OCI-LY3 (cell line): ENCODE data around the gene TPRA1.
A peak's percentile ranks its signal among the peaks of the same experiment; 100 is the strongest.

Experiments used
- H2AFZ ChIP-seq: fragments of 200-600, 300-600 bp; shearing (Covaris generic); 2 replicates; pipeline ENCODE4 v1.6.0; 2014; ENCODE audit warnings: antibody characterized with exemption, low read depth, low read length
- H3K27ac ChIP-seq: fragments of 200-600, 300-600 bp; sonication (generic); 2 replicates; pipeline ENCODE4 v1.5.1; 2014; ENCODE audit warnings: mild to moderate bottlenecking, low read length, moderate library complexity, mixed read lengths
- H3K27me3 ChIP-seq: fragments of 200-600, 300-600 bp; sonication (generic); 2 replicates; pipeline ENCODE4 v1.6.1; 2014; ENCODE audit warnings: low read depth, low read length, mixed read lengths
- H3K36me3 ChIP-seq: fragments of 200-600, 300-600 bp; sonication (generic); replicated peaks from 2 replicates; pipeline ENCODE3; 2014; ENCODE audit warnings: low read depth, low read length, mixed read lengths
- H3K4me1 ChIP-seq: fragments of 300-600, 200-600 bp; sonication (generic); 2 replicates; pipeline ENCODE4 v1.6.1; 2014; ENCODE audit warnings: low read length, mixed read lengths
- H3K4me2 ChIP-seq: fragments of 200-600, 300-600 bp; sonication (generic); 2 replicates; pipeline ENCODE4 v1.6.1; 2014; ENCODE audit warnings: low read length, mixed read lengths
- H3K4me3 ChIP-seq: fragments of 300-600, 200-600 bp; sonication (generic); 2 replicates; pipeline ENCODE4 v1.5.1; 2014; ENCODE audit warnings: antibody characterized with exemption, mild to moderate bottlenecking, low read length, moderate library complexity
- H3K79me2 ChIP-seq: fragments of 300-600, 200-600 bp; shearing (Covaris generic); 2 replicates; pipeline ENCODE4 v1.6.1; 2014; ENCODE audit warnings: mild to moderate bottlenecking, low read length, mixed read lengths
- H3K9ac ChIP-seq: fragments of 300-600, 200-600 bp; shearing (Covaris generic); 2 replicates; pipeline ENCODE4 v1.6.0; 2014; ENCODE audit warnings: mild to moderate bottlenecking, low read length, moderate library complexity
- H3K9me3 ChIP-seq: fragments of 200-600, 300-600 bp; shearing (Covaris generic); 2 replicates; pipeline ENCODE4 v1.6.1; 2014; ENCODE audit warnings: low read length, mixed read lengths; ENCODE audit not compliant: insufficient read depth
- H4K20me1 ChIP-seq: fragments of 200-600, 300-600 bp; sonication (generic); 2 replicates; pipeline ENCODE4 v1.6.1; 2016; ENCODE audit warnings: low read length, mixed read lengths; ENCODE audit not compliant: insufficient read depth
- EZH2phosphoT487 ChIP-seq: fragments of 200-600 bp; shearing (Covaris generic); IDR thresholded peaks from 2 replicates; pipeline ENCODE4 v1.6.1; 2018; ENCODE audit warnings: antibody characterized with exemption, mixed run types, low read depth
- TF ChIP-seq, protein P1 (sequence below): fragments of 200-600, 300-600 bp; sonication (generic); IDR thresholded peaks from 2 replicates; pipeline ENCODE4 v1.5.1; 2014; ENCODE audit warnings: antibody characterized with exemption, low read length, low read depth

Gene TPRA1

DNA sequence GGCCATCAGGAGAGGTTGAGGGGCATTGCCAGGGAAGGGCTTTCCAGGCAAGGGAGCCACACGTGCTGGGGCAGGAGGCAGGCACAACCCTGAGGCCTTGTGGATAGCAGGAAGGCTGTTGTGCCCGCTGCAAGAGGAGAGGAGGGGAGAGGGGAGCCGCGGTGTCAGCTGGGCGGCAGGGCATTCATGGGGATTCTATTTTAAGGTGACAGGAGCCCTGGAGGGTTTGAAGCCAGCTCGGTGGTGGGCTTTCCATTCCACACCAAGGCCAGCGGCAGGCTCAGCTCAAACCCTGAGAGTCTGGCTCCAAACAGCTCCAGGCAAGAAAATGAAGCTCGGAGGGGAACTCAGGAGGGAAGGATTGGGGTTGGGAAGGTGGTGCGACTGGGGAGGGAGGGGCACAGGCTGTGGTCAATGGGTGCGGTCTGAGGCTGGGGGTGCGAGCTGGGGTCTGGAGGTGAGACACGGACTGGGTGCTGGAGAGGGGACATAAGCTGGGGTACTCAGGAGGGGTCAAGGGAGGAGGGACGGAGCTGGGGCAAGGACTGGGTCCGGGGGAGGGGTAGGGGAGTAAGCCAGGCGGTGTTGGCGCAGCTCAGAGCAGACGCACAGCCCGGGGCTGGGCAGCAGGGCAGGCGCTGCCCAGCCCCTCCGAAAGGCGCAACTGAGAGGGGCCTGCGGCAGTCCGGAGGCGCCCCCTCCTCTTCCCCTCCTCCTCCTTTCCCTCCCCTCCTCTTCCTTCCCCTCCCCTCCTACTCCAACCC is 43.4 kb downstream of the TPRA1 start:
- Histone ChIP-seq H3K27ac (no peak overlapping the region), H3K4me3 (peak overlapping the region; percentile 80), H3K4me2 (peak overlapping the region; percentile 100)

DNA sequence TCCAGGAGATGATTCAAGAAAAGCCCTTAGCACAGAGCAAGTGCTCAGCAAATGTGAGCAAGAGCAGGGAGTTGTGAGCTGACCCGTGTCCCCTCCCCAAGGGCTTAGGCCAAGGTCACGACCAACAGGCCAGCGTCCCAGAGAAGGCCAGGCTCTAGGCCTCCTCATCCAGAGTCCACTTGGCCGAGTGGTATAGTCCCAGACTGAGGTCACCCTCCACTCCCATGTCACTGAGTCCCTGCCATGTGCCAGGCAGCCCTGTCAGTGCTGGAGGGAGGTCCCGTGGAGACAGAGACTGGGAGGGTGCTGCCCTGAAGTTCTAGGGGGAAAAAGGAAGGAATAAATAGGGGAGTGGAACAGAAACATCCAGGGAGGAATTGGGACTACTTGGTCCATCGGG is 44.0 kb downstream of the TPRA1 start:
- Histone ChIP-seq H3K27me3 (peaks cover 5% of the 10 kb centered on the region; the same call in 1 of the 2 replicates), H3K27ac (no peak overlapping the region), H3K4me1 (peaks cover 4% of the 10 kb centered on the region), H3K4me3 (no peak overlapping the region), H3K4me2 (no peak overlapping the region), H2AFZ (no peak overlapping the region), H3K36me3 (no peaks in the 10 kb centered on the region), H3K9ac (no peak overlapping the region), H4K20me1 (no peaks in the 10 kb centered on the region), H3K9me3 (no peaks in the 10 kb centered on the region), H3K79me2 (no peaks in the 10 kb centered on the region)
- TF ChIP-seq EZH2phosphoT487 = no peak
- TF ChIP-seq, protein P1, sequence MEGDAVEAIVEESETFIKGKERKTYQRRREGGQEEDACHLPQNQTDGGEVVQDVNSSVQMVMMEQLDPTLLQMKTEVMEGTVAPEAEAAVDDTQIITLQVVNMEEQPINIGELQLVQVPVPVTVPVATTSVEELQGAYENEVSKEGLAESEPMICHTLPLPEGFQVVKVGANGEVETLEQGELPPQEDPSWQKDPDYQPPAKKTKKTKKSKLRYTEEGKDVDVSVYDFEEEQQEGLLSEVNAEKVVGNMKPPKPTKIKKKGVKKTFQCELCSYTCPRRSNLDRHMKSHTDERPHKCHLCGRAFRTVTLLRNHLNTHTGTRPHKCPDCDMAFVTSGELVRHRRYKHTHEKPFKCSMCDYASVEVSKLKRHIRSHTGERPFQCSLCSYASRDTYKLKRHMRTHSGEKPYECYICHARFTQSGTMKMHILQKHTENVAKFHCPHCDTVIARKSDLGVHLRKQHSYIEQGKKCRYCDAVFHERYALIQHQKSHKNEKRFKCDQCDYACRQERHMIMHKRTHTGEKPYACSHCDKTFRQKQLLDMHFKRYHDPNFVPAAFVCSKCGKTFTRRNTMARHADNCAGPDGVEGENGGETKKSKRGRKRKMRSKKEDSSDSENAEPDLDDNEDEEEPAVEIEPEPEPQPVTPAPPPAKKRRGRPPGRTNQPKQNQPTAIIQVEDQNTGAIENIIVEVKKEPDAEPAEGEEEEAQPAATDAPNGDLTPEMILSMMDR = no peak

More for the DNA sequence above, 43.4 kb downstream of the TPRA1 start:
- Histone ChIP-seq H3K9me3 (no peaks in the 10 kb centered on the region), H3K79me2 (no peaks in the 10 kb centered on the region), H3K4me1 (peaks cover 4% of the 10 kb centered on the region), H2AFZ (peak overlapping the region; percentile 74; the same call in 1 of the 2 replicates), H3K27me3 (peaks cover 5% of the 10 kb centered on the region; the same call in 1 of the 2 replicates), H3K36me3 (no peaks in the 10 kb centered on the region), H4K20me1 (no peaks in the 10 kb centered on the region), H3K9ac (peak overlapping the region; percentile 57)
- TF ChIP-seq, protein P1 = no peak
- TF ChIP-seq EZH2phosphoT487 = no peak

DNA sequence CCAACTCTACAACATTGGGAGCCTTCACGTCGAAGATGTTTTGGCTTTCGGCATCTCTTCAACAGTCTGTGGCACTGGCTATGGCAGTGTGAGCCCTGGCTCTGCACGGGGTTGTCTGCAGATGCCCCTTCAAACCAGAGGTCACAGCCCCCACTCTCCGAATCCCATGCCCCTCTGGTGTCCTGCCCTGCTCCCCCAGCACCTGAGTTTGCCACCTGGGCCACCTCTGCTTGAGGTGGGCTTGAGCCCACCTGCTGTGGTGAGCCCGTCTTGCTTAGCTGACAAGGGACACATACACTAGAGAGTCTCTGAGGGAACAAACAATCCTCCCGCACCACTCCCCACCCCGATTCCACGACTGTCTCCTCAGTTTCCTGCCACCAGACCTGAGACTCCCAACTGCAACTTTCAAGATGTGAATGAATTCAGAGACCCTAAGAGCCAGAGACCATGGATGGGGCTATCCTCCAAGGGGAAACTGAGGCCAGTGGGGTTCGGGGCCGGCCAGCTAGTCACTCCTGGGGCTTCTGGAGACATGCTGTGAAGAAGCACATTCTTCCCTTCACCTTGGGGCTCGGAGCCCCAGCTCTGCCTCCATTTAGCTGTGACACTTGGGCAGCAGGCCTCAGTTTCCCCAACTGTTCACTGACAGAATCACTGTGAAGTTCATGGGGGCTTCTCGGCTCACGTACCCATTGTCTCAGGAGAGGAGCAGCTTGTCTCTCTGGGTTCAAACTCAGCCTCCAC is 44.6 kb downstream of the TPRA1 start:
- H3K27me3 ChIP-seq = peaks cover 5% of the 10 kb centered on the region; the same call in 1 of the 2 replicates
- TF ChIP-seq, protein P1 = no peak
- no peak for TF ChIP-seq EZH2phosphoT487
- no peak overlapping the region for H2AFZ ChIP-seq
- no peaks in the 10 kb centered on the region for H3K79me2 ChIP-seq
- H4K20me1 ChIP-seq = no peaks in the 10 kb centered on the region
- no peaks in the 10 kb centered on the region for H3K36me3 ChIP-seq
- no peak overlapping the region for H3K27ac ChIP-seq
- H3K9me3 ChIP-seq = no peaks in the 10 kb centered on the region
- no peak overlapping the region for H3K4me2 ChIP-seq
- H3K4me3 ChIP-seq = no peak overlapping the region
- no peak overlapping the region for H3K9ac ChIP-seq
- peaks cover 4% of the 10 kb centered on the region for H3K4me1 ChIP-seq

DNA sequence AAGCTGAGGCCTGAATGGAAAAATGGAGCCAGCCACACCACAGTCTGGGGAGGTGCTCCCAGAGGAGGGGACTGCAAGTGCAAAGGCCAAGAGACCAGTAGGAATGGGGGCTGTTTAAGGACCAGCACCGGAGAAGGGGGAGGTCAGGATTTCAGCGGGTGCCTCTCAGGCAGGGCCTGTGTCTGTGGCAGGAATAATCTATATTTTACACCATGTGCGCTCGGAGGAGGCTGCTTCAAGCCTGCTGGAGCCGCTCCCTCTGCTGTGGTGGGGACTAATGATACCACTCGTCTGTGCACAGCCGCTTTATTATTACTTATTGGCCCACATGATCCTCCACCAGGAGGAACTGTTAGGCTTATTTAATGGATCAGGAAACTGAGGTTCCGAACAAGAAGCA is 45.3 kb downstream of the TPRA1 start:
- Histone ChIP-seq H3K9ac (no peak overlapping the region), H3K36me3 (no peaks in the 10 kb centered on the region), H3K4me3 (no peak overlapping the region), H2AFZ (no peak overlapping the region), H3K9me3 (no peaks in the 10 kb centered on the region), H3K4me2 (no peak overlapping the region), H3K4me1 (peaks cover 4% of the 10 kb centered on the region), H4K20me1 (no peaks in the 10 kb centered on the region), H3K79me2 (no peaks in the 10 kb centered on the region), H3K27ac (no peak overlapping the region), H3K27me3 (0 out of 2 replicates have a peak, but pooled peaks cover 5% of the 10 kb centered on the region)
- TF ChIP-seq, protein P1 = no peak
- TF ChIP-seq EZH2phosphoT487 = no peak
